HG03378 (cell line): ENCODE data around the gene ATMIN.

Experiments used
- ATAC-seq: cut with Tn5 transposase; IDR thresholded peaks from one replicate; pipeline ENCODE4 v1.9.1; 2021; ENCODE audit warnings: mild to moderate bottlenecking, moderate library complexity; ENCODE audit not compliant: unreplicated experiment

The ATMIN gene

DNA sequence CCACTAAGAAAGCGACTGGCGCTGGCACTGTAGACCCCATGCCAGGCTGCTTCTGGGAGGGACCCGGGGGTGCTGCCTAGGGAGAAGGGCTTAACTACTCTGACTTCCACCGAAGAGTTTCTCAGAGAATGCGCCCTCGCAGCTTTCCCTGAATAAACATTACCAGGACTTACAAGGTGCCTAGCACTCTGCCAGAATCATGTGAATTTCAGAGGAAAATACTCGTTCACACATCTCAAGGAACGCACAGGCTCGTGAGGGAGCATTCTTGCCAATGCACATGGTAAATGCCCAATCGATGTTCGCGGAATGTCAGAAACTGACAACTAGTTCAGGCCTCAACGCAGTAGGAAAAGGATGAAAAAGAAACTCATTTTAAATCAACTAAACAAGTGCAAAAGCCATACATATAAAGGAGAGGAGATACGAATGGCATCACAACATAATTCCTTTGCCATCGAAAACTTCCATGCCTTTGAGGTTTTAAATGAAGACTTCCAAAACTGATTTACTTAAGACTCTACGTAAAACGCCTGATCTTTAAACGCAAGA, 30.0 kb upstream of the ATMIN start:
- no peak for ATAC-seq

DNA sequence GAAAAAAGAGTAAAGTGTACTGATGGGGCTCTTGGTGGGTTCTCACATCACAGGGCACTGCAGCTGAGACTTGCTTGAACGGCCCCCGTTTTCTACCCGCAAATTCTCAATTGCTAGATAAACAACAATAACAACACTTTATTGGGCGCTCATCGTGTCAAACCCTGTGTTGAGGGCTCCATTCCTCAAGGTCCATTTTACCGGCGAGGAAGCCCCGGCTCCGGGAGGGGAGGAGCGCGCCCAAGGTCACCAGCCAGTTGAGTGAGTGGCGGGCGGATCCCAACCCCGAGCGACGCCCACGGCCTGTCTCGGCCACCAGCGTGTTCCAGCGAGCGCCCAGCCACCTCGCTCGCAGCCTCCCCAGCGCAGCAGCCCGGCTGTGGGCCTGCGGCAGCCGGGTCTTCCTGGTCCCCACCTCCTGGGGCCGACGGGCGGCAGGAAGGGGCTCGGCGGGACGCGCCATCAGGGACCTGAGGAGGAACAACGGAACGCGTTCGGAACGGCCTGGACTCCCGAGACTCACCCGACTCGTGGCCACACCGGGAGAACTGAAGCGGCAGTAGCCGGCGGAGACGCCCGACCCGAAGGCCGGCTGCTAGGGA, 29.3 kb upstream of the ATMIN start:
- ATAC-seq: peak; percentile 17

DNA sequence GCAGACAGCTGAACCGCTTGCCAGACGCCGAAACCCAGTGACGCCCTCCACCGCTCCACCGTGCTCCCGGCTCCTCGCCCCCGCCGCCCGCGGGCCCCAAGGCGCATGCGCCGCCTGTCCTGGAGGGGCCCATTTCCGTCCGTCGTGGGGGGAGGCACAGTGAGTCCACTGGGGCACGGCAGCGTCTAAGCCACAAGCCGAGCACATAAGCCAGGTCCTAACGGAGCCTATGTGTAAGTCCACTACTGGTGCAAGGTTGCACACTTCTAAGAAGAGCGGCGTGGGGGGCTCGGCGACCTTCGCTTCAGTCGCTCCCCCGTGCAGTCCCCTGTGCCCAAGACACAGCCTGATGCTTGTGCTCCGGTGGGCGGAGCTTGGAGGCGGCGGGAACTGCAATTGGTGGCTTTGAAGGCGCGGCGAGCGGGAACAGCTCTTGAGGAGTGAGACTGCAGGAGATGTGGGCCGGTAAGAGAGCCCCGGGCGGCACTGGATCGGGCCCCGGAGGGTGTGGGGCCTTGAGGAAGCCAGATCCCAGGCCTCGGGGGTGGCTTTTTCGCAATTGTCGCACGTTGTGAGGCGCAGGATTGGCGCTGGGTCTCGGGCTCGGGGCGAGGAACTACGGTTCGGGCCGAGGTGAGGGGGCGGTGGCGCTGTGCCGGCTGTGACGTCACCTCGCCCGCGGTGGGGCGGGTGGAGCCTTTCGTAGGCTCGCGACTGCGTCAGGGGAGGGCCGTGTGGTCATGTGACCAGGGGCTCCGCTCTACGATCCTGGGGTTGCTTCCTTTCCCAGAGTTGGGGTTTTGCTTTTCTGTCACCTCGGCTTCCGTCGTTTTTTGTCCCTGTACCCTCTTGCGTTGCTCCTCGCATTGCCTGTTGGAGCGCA, 28.6 kb upstream of the ATMIN start, which contains the start of the genes CENPN and CMC2:
CENPN (plus strand) TSS at position 402 of the 883 bp plus-strand sequence. CDS start 4,726 bp downstream, outside the sequence.
CMC2 (minus strand) TSS at position 73 of the 883 bp plus-strand sequence. CDS start 9,491 bp downstream, outside the sequence.
- peak; percentile 84 for ATAC-seq

DNA sequence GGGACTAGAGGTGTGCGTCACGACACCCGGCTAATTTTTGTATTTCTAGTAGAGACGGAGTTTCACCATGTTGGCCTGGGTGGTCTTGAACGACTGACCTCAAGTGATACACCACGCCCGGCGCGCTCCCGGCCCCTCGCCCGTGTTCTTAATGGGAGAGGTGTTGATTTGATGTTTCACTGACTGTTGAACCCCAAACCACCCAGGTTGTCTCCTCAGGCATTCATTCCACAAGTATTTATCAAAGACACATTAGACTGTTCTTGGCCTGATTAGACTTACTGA, 27.2 kb upstream of the ATMIN start:
- ATAC-seq: no peak

DNA sequence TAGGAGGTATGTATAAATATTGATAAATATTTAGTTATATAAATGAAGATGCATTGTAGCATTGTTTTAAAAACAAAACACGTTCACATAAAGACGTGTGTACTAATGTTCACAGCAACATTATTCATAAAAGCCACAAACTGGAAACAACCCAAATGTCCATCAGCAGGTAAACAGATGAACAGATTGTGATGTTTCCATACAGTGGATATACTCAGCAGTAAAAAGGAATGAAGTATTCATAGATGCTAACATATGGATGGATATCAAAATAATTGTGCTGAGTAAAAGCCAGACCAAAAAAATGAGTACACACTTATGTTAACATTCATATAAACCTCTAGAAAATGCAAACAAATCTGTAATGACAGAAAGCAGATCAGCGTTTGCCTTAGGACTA, 22.7 kb upstream of the ATMIN start:
- ATAC-seq: no peak

DNA sequence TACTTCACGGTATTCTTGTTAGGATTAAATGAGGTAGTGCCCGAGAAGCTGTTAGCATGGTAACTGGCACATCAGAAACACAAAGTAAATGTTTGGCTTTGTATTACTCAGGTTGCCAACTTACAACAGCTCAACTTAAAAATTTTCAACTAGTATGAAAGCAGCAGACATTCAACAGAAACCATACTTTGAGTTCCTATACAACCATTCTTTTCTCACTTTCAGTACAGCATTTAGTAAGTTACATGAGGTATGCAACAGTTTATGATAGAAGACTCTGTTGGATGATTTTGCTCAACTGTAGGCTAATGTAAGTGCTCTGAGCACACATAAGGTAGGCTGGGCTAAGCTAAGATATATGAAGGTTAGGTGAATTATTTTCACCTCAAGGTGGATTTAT, 21.0 kb upstream of the ATMIN start:
- no peak for ATAC-seq

DNA sequence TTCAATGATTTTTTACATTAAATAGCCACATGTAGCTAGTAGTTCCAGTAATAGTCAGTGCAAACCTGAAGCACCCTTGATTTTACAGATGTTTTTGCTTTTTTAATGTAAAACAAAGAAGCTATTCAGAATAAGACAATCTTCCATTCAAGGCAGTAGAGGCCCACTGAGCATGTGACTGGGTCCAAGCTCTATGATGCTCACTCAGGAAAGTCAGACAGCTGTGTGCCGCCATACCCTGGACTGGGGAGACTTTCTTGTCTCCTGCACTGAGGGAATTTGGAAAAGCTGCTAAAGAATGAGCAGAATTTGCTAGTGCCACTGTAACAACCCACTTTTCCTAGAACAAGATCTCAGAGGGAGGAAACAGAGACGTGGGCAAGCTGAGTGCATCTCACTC, 17.1 kb upstream of the ATMIN start:
- no peak for ATAC-seq

DNA sequence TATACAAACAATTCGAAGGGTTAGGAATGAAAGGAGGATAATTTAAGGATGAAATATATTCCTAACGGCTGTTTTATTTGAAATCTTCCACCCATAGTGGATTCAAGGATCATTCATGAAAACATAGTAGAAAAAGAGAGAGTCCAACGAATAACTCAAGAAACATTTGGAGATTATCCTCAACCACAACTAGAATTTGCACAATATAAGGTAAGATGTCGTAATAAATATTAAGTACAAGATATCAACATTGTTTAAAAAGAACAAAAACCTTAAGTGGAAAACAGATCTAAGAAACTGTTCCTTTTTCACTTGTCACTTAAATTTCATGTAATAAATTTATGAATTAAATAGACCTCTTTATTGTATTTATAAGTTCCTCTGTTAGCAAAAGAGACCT, 9.2 kb upstream of the ATMIN start:
- no peak for ATAC-seq

DNA sequence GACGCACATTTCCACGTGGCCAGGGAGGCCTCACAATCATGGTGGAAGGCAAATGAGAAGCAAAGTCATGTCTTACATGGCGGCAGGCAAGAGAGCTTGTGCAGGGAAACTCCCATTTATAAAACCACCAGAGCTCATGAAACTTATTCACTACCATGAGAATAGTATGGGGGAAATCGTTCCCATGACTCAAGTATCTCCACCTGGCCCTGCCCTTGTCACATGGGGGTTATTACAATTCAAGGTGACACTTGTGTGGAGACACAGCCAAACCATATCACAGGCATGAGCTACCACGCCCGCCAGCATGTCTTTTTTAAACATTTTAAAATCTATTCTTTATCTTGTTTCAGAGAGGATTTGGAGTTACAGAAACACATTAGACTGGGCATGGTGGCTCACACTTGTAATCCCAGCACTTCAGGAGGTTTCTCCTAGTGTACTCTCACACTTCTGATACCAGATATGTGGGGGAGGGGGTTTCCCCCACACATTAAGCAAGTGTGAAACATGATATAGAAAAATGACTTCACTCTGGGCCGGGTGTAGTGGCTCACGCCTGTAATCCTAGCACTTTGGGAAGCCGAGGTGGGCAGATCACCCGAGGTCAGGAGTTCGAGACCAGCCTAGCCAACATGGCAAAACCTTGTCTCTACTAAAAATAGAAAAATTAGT, 5.6 kb upstream of the ATMIN start:
- no peak for ATAC-seq

DNA sequence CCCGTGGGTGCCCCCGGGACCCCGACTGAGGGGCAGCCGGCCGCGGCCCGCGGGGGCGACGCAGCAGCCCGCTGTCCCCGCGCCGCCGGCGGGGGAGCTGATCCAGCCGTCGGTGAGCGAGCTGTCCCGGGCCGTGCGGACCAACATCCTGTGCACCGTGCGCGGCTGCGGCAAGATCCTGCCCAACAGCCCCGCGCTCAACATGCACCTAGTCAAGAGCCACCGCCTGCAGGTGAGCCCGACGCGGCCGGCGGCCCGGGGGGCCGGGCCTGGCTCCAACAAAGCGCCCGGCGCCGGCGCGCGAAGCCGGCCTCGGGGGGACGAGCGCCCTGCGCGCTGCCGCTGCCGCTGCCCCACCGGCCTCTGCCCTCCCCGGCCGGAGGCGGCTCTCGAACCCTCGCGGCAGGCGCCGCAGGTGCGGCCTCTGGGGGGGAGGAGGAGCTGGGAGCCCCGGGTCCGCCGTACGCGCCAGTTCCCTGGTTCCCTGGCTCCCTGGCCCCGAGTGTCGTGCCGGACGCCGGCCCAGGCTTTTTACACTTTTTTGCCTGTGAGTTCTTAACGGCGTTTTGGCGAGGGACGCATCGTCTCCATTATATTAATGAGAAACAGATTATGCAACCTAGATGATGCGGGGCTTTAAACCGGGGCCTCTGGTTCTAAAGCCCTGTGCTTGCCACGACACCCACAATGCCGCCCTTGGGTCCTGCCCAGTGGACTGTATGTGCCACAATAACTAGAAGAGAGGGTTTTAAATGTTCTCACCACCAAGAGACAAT, 521 bp downstream of the ATMIN start:
- no peak for ATAC-seq

DNA sequence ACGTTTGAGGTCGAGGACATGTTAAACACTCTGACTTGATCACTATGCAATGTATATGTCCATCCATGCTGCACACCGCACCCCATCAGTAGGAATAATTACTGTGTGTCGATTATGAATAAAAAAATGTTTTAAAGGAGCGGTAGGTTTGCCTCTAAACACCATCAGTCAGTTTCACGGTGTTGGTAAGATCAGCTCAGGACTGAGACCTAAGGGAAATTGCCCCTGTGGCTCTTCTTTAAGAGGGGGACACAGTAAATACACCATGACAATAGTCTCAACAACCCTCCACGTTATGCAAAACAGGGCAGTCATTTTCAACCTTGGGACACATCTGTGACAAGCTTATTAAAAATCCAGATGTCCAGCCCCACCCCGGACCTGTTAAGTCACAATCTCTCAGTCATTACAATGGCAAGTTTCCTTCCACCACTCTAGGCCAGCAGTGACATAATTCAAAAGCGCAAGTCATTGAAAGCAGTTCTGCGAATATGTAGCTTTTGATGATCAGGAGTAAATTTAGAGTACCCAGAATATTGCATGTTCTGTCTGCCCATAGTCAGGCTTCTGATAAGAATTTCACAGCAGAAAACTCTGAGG, 1.2 kb downstream of the ATMIN start:
- ATAC-seq: no peak

DNA sequence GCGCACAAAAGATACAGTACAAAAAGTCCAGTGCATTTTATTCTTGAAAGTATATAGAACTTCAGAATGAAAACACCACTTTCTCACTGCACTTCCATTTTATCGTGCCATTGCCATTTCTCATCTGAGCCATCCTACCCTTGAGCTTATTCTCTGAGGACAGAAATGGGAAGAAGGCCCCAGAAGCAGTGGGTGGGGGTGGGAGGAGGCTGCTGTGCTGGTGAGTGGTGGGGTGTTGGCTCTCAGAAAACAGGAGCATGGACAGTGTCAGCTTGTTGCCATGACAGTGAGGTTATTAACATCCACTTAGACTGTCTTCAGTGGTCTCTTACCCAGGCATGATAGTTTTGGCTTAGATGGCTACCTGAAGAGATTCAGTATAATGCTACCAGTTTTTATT, 4.5 kb downstream of the ATMIN start:
- ATAC-seq: no peak

DNA sequence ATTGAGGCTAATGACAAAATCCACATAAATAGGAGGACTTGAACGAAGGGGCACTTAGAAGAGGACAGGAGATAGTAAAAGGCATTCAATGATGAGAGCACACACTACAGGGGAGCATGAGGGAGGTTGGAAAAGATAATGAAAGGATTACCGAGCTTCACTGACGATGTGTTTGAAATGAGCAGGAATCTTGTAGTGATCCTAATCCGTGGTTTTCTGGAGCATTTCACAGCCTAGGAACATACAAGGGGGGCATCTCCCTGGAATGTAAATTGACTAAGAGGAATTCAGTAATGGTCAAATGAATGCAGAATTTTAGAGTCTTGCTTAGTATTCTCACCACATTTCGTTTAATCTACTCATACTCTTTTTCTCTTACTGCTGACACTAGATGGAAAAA, 5.2 kb downstream of the ATMIN start:
- no peak for ATAC-seq

DNA sequence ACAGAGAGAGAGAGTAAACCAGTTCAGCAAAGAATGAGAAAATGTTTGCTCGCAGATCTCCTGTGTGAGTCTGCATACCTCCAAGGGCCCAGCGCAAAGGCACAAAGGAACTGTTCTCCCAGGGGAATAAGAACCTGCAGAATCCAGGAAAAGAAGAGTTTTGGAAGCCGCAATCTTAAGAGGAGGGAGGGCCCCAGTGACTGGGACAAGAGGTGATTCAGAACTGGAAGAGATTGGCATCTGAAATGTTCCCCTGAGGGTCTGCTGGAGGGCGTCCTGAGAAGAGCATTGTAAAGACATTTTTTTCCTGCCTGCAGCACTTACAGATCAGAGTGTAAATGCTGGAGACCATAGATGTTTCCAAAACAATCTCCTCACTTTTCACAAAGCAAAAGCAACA, 6.1 kb downstream of the ATMIN start:
- no peak for ATAC-seq

DNA sequence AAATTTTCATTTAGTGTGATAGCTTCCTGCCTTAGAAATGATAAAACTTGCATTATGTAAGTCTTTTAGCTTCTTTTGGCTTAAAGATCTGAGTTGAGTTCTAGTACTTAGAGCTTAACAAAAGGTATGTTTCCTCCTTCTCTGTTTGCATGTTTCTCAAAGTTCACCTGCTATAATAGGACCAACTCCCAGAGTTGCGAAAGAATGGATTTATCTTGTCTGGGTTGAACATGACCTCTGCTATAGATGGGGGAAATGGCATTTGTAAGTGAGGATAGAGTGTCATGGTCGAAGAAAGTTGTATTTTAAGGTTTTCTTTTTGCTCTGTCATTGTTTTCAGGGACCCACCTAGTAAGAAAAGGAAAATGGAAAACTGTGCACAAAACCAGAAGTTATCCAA, 7.2 kb downstream of the ATMIN start:
- no peak for ATAC-seq

DNA sequence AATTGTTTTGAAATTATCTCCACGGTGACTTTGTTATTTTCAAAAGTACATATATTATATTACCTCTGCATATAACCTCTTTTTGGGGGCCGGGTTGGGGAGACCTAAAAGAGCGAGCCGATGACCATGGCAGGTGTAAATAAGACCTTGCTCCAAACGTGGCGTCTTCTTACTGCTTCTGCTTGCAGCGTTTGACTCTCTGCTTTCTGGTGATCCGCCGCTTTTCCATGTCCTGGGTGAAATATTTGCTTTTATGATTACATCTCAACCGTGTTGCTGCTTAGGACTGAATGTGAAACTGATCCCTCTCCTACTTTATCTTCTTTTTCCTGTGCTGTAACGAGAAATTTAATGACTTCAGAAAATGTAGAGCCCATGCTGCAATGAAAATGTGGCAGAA, 18.1 kb downstream of the ATMIN start:
- ATAC-seq: no peak

DNA sequence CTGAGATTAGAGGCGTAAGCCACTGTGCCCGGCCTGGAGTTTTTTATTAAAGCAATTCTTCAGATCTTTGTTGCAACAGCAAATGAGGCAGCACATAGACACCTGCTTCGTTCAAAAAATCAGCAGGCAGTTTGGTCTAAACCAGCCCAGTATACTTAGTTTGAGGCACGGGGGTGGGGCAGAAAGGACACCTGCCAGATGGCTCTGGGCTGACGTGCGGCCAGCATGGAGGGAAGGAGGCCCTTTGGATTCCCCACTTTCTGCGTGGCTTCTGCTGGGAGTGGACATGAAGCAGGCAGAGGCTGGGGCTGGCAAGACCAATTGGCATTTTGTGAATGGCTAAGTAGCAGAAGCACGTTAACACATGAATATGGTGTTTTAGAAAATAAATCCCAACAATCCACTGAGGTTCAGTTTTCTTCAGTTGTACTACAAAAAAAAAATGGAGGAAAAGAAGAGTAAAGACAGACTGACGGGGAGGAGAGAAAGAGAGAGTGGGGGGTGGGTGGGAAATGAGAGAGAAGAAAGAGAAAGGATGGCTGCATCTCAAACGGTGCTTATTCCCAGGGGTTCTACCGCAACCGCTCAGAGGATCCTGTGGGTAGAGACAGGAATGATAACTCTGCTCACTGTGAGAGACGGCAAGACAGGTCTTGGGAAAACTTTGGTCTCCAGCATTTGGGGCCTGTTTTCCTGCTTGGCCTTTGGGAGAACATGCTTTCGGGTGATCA, 25.1 kb downstream of the ATMIN start:
- no peak for ATAC-seq

DNA sequence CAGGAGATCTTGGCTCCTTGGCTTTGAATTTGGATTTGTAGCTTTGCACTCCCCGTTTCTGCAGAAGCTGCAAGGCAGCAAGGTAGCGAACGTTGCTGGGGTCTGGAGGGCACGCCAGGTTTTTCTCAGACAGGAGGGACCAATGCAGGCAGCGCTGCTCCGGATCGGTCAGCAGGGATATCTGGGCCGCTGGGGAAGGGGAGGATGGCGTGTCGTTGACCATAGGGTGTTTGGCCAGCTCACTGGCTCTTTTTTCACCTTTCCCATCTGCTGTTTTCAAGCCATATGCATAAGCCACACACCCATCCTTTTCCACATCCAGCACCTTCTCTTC, 25.6 kb downstream of the ATMIN start:
- no peak for ATAC-seq

DNA sequence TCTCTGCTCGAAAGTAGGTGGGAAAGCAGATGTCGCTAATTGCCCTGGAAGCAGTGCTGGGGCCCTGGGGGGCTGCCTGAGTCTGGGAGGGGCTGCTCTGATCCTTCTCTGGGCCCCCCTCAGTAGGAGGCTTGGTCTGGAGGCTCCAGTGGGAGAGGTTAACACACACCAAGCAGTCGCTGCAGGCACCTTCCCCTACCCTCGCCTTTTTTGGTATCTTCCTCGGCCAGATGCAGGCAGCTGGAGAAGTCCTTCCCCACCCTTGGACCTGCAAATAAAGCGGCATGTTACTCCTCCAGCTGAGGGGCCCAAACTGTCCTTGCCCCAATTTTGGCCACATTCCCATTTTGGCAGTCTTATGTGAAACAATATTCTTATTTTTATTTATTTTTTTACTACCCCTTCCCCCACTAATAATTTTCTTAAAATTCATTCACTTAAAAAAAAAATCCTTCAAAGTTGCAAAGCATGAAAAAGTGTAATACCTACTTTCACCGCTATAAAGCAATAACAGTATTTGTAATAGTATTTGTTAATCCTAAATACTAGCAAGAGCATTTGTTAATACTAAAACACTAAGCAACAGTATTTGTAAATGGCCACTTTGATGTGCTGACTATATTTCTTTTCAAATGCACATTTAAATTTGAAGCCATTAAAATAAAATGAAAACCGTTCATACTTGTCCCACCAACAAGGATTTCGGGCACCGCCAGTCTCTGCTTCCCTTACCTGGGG, 26.4 kb downstream of the ATMIN start:
- ATAC-seq: no peak
